Stimulated activated CD8-positive, alpha-beta memory T cell treated with anti-CD3 and anti-CD28 coated beads, Interleukin-4, amount 100 ng/mL, for 4 hours (primary cell): ENCODE results near the gene EME2.
"Not testable (repeated sequence)": the region's sequence is repeated elsewhere in the genome, so short reads cannot be mapped to it uniquely, and the experiment has no call there.

Source experiments
- DNase-seq, 2 donors: peaks; one replicate each; pipeline ENCODE4 v3.0.0-alpha.2; 2020; ENCODE audit warnings: low read depth in 2 of 2, low spot score in 1 of 2

The EME2 gene, protein sequence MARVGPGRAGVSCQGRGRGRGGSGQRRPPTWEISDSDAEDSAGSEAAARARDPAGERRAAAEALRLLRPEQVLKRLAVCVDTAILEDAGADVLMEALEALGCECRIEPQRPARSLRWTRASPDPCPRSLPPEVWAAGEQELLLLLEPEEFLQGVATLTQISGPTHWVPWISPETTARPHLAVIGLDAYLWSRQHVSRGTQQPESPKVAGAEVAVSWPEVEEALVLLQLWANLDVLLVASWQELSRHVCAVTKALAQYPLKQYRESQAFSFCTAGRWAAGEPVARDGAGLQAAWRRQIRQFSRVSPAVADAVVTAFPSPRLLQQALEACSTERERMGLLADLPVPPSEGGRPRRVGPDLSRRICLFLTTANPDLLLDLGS

DNA sequence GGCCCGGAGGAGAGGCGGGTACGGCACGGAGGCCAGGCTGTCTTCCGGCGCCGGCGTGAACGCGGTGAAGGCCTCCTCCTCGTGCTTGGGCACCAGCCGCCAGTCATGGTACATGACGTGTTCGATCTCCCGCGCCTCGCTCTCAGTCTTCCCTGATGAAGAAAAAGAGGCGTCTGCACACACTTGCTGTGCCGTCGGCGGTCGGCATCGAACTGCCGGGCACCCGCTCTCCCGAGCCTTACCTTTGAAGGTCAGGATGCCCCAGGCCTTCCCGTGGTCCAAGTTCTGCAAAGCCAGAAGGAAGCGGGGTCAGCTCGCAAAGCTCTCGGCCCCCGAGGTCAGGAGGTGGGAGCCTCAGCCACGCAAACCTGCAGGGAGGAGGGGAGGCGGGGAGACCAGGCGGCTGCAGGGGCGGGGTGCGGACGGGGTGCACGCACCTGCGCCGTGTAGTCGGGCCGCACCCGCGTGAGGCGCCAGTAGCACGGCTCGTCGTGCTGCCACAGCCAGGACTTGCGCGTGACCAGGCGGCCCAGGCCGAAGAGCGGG is at the start of gene EME2:
EME2 (plus strand) TSS at position 449 of the 546 bp plus-strand sequence. CDS start 418 bp downstream, outside the sequence.
- no peak for DNase-seq

DNA sequence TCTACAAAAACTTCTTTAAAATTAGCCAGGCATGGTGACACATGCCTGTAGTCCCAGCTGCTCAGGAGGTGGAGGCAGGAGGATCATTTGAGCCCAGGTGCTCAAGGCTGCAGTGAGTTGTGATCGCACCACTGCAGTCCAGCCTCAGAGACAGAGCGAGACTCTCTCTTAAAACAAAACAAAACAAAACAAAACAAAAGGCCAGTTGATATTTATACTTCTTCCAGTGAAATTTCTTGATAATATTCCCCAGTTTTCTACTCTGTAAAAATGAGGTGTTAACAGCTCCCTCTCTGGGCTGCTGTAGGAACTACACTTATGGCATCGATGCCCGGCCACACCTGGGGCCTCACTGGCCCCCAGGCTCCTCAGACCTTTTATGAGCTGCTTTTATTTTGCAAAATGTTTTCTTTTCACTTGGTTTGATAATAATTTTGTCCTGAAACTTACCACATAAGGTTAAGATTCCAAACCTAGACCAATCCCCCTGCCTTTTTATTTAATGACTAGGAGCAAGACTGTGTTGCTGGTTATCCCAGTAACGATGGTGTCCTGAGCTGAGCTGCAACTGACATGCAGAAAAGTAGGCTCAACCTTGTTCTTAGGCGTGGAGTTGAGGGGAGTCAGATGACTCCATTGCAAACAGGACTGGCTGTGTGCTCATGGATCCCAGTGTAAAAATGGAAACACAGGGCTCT is 49.0 kb upstream of the EME2 start:
- DNase-seq, result no peak

DNA sequence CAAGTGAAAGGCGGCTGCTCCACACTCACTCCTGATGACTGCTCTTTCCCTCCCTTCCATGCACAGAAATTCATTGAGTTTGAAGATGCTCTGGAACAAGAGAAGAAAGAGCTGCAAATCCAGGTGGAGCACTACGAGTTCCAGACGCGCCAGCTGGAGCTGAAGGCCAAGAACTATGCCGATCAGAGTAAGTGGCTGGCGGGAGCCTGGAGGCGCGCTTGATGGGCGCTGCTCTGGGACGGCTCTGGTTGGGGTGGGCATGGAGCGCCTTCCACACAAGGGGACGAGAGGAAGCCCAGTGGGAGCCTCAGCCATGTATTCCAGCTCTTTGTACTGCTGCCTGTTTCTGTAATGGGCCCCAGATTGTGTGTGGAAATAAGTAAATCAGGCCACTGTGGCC is 48.1 kb upstream of the EME2 start:
- DNase-seq, result no peak

DNA sequence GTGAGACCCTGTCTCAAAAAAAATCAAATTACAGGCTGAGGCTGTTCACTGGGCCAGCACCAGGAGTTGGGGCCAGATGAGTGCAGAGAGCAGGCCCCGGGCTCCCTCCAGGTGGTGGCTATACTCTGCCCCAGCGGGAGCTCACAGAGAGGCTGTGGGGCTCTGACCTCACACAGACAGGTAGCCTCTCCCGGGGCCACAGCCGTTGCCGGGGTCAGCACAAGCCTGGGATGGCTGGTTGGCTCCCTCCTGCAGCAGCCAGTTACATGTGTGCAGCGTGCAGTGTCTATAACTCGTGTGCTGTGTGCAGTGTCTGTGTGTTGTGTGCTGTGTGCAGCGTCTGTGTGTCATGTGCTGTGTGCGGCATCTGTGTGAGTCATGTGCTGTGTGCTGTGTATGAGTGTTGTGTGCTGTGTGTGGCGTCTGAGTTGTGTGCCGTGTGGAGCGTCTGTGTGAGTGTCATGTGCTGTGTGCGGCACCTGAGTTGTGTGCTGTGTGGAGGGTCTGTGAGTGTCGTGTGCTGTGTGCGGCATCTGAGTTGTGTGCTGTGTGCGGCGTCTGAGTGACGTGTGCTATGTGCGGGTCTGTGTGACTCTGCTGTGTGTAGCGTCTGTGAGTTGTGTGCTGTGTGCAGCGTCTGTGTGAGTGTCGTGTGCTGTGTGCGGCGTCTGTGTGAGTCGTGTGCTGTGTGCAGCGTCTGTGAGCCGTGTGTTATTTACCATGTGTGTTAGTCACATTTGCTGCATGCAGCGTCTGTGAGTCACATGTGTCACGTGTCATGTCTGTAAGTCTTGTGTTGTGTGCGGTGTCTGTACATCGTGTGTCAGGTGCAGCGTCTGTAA is 45.7 kb upstream of the EME2 start:
- no peak for DNase-seq

DNA sequence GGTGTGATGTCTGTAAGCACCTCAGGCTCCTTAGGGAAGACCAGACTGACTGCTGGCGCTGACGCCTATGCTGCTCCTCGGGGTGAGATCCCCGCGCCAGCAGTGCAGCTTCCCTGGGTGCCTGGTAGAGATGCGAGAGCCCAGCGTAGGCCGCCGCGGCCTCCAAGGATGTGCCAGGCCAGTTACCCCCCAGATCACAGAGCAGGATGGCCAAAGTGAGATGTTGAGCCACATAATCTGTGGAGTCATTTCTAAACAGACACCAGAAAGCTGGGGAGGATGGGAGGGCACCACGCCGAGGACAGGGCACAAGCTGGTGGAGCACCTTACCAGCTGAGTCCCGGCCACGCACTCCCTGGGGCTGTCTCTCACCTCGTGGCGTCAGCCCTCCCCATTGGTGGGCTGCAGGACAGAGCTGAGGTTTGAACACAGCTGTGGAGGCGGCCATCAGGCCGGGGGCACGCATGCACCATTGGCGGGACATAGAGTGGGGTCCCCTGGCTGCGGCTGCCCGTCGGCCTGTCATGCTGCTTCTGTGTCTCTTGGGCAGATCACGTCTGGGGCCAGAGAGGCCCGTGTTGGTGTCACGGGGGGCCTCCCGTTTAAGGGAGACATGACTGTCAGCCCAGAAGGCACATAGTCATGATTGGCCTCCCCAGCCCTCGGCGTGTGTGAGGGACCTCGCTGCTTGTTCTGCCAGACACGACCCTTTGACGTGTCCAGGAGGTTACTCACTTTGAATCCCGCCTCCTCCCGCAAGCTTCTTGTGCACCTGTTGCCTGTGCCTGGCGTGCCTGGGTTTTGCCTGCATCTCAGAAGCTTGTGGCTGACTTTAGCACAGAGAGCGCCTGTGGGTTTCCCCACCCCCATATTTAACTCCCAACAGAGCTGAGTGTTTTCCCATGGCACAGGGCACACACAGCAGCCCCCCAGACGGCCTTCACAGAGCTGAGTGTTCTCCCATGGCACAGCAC is 44.7 kb upstream of the EME2 start:
- no peak for DNase-seq

DNA sequence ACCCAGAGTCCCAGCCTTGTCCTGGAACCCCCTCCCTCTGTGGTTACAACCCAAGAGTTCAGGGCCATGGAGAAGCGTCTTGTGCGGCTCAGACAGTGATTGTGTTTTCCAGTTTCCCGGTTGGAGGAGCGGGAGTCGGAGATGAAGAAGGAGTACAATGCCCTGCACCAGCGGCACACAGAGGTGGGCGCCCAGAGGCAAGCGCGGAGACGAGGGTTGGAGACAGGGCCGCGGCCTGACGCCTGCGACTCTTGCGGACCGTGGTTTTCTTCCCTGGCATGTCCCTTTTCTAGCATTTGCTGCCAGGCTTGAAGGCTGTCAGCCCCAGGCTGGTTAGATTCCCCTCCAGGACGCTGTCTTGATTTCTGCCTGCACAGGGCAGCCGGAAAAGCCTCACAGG is 43.6 kb upstream of the EME2 start:
- no peak for DNase-seq

DNA sequence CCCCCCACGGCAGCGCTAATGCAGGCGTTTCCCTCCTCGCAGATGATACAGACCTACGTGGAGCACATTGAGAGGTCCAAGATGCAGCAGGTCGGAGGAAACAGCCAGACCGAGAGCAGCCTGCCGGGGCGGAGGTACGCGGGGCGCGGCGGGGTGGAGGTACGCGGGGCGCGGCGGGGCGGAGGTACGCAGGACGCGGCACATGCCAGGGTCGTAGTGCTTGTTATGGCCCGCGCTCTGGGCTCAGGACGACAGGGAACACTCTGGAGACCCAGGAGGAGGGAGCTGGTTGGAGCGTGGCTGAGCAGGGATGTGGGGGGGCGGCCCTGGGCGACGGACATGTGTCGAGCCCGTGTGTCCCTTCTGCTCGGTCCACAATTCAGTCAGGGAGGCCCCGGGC is 43.2 kb upstream of the EME2 start:
- no peak for DNase-seq

DNA sequence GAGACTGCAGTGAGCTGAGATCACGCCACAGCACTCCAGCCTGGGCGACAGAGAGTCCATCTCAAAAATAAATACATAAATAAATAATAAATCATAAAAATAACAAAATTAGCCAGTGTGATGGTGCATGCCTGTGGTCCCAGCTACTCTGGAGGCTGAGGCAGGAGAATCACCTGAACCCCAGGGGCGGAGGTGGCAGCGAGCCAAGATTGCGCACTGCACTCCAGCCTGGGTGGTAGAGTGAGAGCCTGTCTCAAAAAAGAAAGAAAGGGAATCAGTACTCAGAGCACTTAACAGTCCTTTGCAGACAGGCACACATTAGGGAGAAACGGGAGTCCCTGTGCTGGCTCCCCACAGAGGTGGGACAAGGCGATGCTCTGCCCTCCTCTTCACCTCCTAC is 41.5 kb upstream of the EME2 start:
- DNase-seq, result no peak

DNA sequence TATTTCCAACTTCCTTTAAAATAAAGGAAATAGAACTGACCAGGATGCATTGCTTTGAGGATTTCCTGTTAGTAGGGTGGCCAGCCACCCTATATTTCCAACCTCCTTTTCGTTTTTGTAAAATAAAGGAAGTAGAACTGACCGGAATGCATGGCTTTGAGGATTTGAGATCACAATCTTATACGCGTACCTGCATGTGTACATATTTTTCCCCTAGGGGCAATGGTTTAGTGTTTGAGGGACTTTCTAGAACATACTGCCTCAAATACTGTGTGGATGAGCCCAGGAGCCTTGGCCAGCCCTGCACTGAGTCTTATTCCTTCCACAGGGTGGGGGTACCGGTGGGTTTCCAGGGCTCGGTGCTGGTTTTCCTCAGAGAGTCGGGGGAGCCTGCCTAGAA is 41.0 kb upstream of the EME2 start:
- no peak for DNase-seq

DNA sequence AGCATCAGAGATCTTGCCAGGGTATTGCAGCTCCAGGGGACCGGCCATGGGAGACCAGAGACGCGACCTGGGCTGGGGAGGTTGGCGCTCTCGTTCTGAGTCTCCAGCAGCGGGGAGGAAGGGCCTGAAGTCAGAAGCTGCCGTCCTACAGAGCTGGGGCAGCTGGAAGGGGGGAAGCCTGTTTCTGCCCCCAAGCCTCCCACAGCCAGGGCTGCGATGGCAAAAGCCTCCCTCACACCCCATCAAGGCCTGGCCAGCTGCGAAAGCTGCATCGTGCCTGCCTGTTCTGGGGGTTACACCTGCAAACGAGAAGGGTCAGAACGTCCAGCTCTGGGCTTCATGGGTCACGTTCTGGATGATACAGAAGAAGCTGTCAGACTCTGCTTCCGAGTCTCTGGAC is 40.5 kb upstream of the EME2 start:
- no peak for DNase-seq

DNA sequence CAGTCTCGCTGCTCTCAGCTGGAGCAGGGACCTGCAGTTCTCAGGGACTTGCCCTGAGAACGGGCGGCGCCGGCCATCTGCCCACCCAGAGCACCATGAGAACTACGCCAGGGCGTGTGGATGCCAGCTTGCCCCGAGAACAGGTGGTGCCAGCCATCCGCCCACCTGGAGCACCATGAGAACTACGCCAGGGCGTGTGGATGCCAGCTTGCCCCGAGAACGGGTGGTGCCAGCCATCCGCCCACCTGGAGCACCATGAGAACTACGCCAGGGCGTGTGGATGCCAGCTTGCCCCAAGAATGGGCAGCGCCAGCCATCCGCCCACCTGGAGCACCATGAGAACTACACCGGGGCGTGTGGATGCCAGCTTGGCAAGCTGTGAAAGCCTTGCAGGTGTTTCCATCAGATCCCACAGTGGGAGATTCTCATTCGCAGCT is 40.0 kb upstream of the EME2 start:
- DNase-seq, result not testable (repeated sequence)

DNA sequence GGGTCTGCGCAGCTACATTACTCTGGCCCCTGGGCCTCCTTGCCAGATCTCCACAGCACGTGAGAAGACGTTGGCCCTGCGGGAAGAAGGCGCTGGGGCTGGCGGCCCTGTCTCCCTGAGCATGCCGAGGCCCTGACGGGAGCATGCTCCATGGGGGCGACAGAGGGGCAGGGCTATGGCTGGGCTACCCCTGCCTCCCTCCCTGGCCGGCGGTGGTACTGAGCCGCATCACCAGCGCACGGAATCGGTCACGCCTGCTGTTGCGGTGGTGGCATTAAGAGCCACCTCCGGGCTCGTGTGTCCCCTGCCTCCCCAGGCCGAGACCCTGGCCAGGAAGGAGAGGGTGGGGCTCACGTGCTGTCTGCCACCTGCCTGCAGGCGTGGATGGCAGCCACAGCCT is 38.5 kb upstream of the EME2 start:
- DNase-seq, result no peak

DNA sequence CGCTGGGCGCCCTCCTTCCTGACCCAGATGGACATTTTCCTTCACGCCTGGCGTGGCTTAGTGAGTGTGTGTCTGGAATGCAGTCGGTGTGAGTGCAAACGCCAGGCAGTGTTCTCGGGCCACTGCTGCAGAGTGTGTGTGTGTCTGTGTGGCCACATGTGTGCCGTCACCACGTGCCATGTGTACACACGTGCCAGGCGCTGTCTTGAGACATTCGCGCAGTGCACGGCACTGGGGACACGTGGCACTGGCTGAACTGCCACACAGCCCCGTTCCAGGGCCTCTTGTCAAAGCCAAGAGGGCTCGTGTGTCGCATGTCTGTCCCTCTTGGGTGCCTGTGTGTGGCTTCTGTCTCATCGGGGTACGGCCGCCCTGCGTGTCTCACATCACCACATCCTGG is 37.8 kb upstream of the EME2 start:
- DNase-seq, result no peak

DNA sequence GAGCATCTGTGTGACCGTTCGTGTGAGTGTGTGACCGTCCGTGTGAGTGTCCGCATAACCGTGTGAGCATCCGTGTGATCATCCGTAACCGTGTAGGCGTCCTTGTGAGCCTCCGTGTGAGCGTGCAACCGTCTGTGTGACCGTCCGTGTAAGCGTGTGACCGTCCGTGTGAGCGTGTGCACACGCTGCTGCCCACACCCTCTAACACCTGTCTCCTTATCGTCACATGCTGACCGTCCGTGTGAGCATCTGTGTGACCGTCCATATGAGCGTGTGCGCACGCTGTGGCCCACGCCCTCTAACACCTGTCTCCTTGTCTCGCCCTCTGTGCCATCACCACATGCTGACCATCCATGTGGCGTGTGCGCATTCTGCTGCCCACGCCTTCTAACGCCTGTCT is 32.4 kb upstream of the EME2 start:
- no peak for DNase-seq

DNA sequence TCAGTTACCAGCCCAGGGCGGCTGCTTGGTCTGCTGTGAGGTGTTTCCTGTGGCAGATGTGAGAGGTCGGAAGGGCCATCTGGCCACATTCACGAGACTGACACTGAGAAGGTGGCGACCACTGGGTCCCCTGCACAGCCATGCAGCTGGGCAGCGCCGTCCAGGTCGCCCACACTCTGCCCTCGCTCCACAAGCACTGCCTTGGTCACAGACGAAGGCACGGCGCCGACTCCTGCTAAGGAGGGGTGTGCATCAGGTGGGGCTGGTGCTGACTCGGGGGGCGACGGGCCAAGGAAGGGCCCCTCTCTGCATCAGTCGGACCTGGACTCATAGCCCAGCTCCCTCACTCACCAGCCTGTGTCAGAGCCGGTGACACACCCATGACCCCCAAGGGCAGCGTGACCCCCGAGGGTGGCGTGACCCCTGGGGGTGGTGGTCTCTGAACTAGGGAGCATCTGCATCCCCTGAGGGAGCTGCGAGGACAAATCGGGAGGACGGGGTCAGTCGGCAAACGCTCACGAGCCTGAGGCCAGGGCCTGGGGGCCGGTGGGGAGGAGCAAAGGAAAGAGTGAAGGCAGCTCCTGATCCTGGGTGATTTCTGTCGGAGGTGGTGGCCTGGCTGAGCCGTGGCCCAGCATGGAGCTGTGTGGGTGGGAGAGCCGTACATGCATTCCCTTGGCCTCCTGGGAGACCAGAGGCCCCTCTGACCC is 31.7 kb upstream of the EME2 start:
- DNase-seq, result no peak

DNA sequence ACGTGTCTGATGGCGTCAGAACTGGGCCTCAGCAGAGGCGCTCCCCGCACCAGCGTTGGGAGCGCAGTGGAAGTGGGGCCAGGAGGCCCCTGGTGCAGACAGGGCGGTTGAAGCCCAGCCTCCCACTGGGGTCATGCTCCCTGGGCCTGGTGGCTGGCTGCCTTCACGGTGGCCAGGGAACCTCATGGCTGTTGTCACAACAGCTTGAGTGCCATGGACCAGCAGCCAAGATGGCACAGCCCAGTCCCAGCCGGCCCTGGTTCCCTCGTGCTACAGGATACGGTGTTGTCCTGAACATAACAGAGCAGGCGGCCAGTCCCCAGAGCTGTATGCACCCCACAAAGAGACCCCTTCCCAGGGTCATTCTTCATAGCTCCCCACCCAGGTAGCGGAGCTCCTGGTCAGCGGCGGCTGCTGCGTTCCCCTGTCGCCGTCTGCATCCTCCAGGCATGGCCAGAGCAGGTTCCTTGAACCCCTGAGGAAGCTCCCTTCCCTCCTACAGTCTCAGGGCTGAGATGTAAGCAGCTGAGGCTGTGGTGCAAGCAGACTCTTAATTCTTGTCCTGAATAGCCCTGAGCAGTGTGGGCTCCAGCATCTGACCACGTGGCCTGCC is 31.0 kb upstream of the EME2 start:
- DNase-seq, result no peak

DNA sequence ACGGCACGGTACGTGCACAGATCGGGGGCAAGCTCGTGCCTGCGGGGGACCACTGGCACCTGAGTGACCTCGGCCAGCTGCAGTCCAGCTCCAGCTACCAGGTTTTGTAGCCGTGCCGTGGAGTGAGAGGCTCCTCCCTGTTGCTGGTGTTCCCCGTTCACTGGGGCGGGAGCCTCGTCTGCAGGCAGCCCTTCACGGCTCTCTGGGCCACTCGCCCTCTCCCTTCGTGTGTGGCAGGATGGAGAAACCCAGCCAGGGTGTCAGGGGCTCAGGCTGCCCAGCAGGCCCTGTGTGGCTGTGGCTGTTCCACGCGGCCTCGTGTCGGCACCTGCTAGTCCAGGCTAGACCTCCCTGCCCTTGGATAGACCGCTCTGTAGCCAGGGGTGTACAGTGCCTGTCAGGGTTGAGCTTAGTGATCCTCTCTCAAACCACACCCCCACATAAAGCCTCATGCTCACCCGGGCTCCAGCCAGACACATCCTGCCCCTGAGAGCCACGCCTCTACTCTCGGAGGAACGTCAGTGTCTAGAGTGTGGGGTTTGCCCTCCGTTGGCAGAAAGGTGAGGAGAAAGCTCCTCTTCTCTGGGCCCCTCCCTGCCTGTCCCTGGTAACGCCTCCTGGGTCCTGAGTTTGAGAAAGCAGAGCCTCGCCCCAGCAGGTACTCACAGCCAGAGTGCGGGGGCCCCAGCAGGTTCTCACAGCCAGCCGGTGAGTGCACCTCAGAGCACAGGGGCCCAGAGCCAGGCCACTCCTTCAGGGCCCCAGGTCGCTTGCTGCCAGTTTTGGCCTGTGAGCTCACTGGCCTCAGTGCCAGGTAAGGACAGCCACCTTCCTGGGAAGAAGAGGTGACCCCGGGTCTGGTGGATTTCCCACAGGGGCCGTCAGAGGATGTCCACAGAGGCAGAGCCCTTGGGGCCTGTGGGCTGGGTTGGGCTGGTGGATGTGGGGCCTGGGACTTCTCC is 29.0 kb upstream of the EME2 start:
- no peak for DNase-seq

DNA sequence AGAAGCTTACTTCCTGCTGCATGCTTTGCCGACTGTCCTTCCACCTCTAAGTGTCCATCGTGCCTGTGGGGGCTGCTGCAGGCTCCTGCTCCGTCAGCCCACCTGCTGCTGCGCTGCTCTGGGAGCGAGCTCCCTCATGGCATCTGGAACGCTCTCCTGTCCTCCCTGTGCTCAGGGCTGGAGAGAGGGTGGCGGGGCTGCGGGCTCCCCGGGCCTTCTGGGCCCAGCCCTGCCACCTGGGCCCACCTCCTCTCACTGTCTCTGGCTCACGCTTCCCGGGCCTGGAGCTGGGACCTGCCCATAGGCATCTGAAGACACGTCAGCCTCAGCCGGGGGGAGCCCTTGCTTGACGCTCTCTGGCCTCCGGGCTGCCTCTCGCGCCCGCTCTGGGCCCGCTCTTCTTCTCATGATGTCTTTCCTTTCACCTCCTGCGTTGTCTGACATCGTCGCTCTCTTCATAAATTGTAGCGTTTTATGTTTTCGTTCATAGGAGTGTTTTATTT is 28.2 kb upstream of the EME2 start:
- DNase-seq, result no peak
